ENCODE data around the gene MAML3. TPM values are rescaled to one million over a fixed set of nuclear protein-coding genes. Genes with fewer than 3 reads are reported as not detected.
A peak's percentile ranks its signal among the peaks of the same experiment; 100 is the strongest.

Gene MAML3
- 7.9 TPM for total RNA-seq

- peak; percentile 76 for ATAC-seq
Observed at GRCh38 chr4:140153718-140154571, at the start of gene MAML3. TSS of gene MAML3 (minus strand) at chr4:140154184. CDS start at chr4:140153327, 857 bp downstream.

- no peak for ATAC-seq
Observed at GRCh38 chr4:140198942-140199341, 45.0 kb upstream of the MAML3 start.

GRCh38 chr4:140195806-140196205, 41.8 kb upstream of the MAML3 start:
- no peak for ATAC-seq

DNA sequence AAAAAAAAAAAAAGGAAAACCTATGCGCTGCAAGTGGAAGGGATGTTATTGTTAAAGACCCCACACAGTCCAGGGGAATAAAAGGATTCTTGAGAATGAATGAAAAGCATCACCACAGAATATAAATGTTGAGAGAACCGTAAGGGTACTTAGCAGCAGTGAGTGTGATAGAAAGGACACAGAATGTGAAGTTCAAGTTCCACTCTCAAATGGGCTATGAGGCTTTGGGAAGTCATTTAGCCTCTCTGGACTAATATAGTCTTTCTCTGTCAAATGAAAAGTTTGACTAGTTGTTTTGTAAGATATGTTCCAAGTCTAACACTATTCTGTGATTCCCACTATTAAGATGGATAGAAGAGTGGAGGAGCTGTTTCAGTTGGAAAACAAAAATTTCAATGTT, 35.8 kb upstream of the MAML3 start:
- no peak for ATAC-seq

- ATAC-seq, result no peak
Observed at GRCh38 chr4:140188975-140189374, 35.0 kb upstream of the MAML3 start.

DNA sequence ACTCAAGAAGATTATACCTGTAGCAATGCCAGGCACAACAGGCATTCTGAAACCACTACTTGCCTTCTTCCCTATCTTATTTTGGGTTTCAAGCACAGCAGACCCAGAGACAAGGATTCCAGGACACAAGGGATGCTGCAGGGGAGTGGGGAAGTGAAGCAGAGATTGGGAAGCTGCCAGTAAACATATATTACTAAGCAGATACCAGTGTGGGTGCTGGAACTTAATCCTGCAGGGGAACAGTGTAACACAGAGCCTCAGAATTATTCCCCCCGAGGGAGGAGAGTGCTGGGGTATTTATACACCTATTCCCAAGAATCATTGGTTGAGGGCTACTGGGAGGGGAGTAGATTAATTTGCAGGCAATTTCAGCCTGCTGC, 33.3 kb upstream of the MAML3 start:
- ATAC-seq, result no peak

DNA sequence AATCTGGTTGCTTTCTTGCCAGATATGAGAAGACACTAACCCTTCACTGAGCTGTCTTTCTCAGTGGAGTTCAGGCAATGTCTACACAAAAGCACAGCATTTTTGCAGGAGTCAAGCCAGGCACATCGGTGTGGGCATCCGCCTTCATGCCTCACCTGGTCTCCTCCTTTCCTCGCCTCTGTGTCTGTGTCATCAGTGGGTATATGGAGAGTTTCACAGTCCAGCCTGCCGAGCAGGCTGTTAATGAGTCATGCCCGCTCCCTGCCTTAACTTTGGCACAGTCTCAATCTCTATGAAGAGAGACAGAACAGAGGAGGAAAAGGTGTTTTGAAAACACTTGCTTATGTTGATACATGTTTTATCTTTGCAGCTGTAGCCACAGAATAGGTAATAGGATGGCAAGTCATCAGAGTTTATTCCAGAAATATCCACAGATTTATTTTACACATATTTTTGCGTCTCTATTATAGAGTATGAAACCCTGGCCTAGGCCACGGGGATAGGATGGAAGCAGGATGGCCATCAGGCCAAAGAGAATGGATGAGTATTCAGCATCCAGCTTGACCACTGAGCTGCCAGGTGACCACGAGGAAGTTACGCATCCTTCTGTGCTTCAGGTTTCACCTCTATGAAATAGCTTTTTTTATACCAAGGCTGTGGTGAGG, 32.8 kb upstream of the MAML3 start:
- peak; percentile 99 for ATAC-seq

GRCh38 chr4:140186082-140186438, 32.1 kb upstream of the MAML3 start:
- no peak for ATAC-seq

DNA sequence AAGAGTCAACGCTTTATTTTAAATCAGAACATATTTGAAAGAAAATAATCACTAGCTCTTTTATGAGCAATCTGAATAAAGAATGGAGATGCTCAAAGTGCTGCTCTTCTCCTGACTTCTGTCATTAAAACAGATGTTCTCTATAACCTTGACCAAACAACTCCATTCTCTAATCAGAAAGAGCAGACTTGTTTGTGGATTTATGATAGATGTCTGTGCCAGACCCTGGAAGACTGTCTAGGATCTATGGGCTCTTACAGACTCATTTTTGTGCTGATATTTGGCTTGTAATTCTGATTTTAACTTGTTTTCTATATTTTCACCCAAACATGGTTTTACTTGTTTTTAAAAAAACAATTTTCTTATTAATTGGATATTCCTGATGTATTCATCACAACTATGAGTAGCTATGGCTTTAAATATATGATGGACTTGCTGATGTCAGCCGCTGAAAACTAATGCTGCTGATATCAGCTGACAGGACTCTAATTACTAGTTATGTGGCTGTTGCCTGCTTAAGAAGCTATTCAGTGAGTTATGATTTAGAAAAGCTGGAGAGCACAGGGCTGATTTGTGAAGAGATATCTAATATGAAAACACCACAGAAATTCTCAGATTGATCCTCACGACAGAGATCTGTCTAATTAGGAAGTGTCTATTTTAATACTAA, 31.6 kb upstream of the MAML3 start:
- no peak for ATAC-seq

- ATAC-seq, result no peak
Observed at GRCh38 chr4:140183270-140183669, 29.3 kb upstream of the MAML3 start.

GRCh38 chr4:140180577-140180976, 26.6 kb upstream of the MAML3 start:
- no peak for ATAC-seq

DNA sequence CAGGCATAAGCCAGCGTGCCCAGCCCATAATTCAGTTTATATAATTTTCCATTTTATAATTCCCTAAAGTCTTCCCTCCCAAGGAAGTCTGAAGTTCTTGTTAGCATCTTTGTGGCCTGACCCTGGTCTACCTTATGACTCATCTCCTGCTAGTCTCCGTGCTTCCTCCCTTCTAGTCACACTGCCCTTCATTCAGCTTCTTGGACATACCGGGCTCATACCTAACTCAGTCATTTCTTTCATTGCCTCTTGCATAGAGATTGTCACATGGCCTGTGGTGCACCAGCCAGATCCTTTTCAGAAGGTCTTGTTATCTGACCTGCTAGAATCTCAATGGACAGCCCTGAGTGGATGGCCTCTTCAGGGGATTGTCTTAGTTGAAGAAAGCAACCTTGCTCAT, 22.8 kb upstream of the MAML3 start:
- ATAC-seq, result peak; percentile 49

DNA sequence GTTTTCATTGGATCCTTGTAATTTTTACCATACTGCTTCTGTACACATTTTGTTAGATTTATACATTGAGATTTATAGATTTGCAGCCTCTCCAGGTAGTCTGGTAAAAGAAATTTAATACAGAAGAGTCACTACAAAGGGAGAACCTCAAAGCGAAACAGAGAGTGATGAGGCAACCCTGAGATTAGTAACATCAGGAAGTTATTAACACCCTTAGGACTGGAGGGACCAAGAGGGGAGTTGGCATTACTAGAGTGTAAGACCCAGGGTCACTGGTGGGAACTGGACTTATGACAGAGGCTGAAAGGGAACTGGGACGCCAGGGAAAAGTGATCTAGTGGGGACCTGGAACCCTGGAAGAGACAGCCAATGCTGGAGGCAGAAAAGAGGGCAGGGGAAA, 20.6 kb upstream of the MAML3 start:
- ATAC-seq, result peak; percentile 46

- ATAC-seq, result no peak
Observed at GRCh38 chr4:140172960-140173359, 19.0 kb upstream of the MAML3 start.

DNA sequence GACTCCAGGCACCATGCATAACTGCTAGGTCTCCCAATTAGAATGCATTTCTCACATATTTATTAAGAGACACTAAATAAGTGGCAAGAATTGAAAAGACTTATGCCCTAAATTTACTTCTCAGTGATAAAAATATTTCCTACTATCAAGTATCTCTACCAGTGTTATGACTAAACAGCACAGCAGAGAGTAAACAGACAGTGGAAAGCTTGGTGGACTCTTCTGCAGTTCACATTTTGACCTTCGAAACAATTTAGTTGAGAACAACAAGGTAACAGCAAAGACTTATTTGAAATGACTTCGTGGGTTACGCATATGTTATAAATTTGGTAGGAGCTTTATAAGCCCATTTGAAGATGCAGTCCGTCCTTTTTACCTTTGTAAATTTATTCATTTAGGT, 16.3 kb upstream of the MAML3 start:
- no peak for ATAC-seq

DNA sequence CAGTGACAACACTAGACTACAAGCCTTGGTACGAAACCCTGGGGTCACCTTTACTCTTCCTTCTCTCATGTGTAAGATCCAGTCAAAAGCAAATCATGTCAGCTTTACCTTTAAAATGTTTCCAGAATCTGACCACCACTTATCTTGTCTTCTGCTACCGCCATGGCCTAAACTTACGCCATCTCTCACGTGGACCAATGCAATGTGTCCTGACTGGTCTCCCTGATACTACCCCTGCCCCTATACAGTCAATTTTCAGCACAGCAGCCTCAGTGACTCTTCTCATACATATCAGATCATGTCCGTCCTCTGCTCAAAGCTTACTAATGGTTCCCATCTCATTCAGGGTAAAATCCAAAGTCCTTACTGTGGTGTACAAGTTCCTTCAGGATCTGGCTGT, 15.0 kb upstream of the MAML3 start:
- no peak for ATAC-seq

DNA sequence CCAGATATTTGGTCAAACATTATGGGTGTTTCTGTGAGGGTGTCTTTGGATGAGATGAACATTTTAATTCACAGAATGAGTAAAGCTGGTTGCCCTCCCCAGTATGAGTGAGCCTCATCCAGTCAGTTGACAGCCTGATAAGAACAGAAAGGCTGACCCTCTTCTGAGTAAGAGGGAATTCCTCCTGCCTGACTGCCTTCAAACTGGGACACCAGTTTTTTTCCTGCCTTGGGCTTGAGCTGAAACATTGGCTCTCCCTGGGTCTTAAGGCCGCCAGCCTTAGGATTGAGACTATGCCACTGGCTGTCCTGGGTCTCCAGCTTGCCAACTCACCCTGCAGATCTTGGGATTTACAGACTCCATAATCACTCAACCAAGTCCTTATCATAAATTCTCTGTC, 14.5 kb upstream of the MAML3 start:
- ATAC-seq, result no peak

DNA sequence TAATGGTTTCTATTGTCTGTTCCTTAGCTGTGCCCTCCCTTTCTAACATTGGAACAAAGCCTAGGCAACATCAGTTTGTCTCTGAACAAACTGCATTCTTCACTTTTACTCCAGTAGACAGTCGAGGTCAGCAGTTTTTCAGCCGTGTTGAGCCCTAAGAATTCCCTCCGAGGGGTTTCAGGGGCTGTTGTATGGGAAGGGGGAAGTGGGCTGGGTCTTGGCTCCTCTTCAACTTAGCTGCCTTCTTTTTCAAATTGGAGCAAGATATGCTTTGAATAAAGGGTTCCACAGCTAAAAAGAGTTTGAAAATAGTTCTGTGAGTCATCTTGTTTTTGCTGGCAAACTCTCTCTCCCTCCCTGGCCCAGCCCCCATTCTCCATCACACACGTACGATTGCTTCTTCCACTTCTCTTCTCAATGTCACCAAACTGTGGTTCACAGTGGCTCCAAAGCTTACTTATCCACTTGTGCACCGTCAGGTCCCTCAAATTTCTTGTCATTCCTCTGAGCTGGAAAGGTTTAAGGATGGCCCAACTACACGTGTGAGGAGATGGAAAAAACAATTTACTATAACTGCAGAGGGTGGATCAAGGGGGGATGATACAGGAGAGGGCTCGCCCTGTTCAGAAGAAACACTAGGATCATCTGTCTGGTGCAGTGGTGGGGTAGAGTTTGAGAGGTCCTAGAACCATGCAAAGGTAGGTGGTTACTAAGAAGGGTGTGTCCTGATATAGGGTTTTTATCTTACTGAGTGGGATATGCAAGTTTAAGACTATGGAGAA, 9.2 kb upstream of the MAML3 start:
- ATAC-seq, result no peak

DNA sequence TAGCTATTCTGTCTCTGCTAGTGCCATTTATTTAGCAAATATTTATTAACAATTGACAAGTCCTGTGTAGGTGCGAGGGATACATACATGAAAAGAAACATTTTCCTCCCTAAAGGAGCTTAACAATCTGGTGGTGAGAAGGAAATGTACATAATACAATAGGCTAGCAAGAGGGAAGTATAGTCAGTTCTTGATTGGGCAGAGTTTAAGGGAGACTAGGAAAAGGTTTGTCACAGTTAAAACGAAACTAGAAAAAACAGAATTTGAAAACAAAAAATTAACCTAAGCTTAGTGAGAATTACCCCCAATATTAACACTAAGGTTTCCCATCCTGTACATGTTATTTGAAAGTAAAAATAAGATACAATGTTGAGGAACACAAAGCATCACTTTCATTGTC, 8.6 kb upstream of the MAML3 start:
- no peak for ATAC-seq

DNA sequence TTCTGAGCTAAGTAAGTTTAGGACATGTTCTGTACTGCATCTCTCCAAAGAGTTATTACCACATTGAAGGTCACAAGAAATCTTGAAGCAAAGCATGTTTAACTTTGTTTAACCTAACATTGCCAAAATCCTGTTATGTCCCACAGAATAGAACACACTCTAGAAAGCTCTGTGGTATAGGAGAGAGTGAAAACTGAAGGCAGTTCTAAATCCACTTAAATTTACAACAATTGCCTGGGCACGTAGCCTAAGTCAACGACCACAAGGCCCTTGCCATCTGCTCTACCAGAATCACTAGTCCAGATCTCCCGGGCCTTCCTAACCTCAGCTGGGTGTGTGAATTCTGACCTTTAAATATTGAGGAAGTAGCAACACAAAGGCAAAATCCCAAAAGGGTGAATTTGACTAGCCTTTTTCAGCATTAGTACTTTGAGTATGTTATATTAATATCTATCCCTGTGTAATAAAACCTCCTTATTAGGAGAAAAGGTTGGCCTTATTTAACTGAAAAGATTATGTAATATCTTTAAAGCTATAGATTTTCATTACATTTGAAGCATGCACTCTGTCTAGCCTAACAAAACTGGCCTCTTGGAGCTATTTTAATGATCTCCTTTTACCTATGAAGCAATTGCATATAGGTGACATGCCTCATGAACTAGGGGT, 4.5 kb upstream of the MAML3 start:
- ATAC-seq, result no peak

DNA sequence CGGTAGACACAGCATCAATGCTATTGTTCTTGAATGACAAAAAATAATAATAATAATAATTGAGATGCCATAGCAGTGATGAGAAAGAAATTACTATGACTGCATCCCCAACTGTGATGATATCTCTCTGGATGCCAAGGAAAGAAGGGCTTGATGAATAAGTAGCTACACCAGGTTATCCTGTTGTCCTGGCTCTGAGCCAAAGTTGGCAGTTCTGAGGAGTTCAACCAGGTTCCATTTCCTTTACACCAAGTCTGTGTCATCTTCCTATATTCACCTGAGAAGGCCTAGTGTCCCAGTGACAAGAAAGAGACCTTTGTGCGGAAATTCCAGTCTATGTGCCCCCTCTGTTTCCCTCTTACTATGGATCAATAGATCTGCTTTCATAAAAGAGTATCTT, 3.4 kb upstream of the MAML3 start:
- ATAC-seq, result peak; percentile 39

- no peak for ATAC-seq
Observed at GRCh38 chr4:140156529-140157171, 2.7 kb upstream of the MAML3 start.

All from esophagus mucosa (tissue), 1 donor.